NCI-H187 treated with DMSO at 0.1 percent for 48 hours (cell line): ENCODE data around the gene CALY.

Experiments
- DNase-seq: peaks from one replicate; lab custom pipeline; 2025; lab: John Stamatoyannopoulos, UW

The CALY gene

DNA sequence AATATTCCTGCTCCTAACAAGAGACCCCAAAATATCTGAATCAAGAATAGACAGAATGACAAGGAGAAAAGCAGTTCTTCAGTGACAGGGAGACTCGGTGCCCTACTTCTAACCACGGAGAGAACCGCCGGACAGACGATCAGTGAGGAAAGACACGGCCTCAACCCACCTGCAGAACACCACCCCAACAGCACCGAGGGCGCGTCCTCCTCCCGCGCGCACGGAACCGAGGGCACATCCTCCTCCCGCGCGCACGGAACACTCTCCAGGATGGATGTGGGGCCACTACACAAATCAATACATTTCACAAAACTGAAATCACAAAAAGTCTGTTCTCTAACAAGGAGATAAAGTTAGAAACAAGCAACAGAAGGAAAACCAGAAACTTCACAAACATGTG, 50.3 kb downstream of the CALY start:
- no peak for DNase-seq

GRCh38 chr10:133285217-133285616, 51.5 kb downstream of the CALY start:
- no peak for DNase-seq

DNA sequence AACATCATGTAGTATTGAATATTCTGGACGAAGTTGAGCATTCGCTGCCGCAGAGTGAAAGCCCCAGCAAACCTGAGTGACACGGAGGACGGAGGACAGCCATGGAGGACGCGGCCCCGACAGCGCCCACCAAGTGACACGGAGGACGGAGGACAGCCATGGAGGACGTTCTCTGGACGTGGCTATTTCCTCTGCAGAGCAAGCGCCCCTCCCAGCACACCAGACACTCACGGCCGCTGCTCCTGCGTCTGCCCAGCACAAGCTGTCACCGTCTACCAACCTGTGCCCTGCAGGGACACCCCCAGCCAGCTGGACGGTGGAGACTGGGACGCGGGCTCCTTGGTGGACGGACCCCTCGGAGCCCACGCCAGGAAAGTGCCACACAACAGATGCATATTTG, 52.8 kb downstream of the CALY start:
- DNase-seq = no peak

DNA sequence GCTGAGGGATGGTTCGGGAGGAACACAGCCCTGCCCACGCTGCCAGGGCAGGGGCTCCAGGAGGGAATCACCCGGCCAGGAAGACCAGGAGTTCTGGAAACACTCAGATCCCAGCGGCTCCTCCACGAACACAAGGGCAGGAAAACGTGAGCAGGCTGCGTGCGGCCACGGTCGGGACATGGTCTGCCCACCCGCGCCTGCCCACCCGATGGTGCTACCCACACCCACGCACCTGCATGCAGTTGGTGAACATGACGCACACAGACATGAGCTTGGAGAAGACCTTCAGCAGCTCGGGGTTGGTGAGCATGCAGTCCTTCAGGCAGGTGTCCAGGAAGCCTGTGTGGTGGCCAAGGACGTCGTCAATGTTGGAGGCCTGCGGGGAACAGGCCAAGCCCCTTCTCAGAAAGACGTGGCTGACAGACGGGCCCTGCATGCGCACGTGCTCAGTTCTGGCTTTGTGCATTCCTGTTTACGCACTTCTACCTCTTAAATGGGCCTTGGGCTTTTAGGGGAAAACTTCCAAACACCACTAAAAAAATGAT, 53.8 kb downstream of the CALY start:
- DNase-seq = no peak

DNA sequence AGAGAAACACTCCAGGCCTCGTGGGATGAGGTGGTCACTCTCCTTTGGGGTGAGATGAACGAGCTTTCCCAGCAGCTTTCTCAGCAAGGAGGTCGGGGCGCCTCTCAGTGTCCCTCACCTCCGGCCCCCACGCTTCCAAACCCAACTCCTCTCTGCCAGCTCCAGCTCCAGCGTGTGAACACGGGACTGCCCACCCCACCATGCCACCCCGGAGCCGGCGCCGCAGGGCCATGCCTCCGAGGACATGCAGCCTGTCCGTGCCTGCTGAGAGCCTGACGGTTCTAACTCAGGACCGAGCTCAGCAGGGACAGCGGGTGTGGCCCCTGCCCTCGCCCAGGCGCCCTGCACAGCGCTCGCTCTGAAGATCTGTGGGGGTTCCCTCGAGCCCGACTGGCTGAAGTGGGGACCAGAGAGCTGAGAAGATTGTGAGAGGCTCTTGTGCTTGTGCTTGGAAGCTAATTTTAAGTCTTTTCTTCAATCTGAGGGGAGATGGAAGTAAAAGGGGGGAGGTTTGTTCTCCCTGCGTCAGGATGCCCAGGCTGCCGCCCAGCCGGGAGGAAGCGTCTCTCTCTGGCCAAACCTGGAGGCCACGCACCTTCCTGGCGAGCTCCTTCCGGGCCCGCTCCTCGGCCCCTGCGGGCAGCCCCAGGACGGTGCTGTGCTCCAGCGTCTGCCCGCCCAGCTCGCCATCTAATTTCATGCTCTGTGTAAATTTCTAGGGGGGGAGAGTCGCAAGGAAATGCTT, 54.9 kb downstream of the CALY start:
- DNase-seq = no peak

DNA sequence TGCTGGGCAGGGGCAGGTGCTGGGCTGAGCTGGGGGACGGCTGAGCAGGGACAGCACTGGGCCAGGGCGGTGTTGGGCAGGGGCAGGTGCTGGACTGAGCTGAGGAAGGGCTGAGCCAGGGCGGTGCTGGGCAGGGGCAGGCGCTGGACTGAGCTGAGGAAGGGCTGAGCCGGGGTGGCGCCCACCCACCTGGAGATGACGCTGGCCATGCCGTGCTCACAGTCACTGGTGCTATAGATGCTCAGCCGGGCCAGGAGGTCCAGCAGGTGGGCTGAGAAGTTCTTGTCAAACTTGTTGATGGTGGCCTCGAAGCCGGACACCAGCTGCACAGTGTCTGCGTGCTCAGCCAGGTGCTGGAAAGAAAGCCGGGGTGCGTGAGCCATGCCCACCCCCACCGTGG, 55.6 kb downstream of the CALY start:
- DNase-seq = no peak

DNA sequence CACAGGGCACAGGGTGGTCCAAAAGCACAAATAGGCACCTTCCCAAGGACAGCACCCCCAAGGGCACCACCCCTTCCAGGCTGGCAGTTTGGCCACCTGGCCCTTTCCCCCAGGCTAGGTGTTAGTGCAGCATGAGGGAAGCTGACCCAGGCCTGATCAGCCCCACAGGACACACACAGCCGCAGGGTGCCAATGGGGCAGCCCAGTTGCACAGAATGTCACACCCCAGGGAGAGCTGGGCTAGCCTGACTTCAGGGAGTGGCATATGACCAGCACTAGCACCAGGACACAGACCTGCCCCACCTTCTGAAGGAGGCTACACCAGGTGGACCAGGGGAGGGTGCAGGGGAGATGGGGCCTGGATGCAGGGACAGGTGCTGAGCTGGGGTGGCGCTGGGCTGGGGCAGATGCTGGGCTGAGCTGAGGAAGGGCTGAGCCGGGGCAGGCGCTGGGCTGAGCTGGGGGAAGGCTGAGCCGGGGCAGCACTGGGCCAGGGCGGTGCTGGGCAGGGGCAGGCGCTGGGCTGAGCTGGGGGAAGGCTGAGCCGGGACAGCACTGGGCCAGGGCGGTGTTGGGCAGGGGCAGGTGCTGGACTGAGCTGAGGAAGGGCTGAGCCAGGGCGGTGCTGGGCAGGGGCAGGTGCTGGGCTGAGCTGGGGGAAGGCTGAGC, 56.2 kb downstream of the CALY start:
- DNase-seq = no peak

- DNase-seq = no peak
Measured at GRCh38 chr10:133279326-133280226, 57.1 kb downstream of the CALY start.

DNA sequence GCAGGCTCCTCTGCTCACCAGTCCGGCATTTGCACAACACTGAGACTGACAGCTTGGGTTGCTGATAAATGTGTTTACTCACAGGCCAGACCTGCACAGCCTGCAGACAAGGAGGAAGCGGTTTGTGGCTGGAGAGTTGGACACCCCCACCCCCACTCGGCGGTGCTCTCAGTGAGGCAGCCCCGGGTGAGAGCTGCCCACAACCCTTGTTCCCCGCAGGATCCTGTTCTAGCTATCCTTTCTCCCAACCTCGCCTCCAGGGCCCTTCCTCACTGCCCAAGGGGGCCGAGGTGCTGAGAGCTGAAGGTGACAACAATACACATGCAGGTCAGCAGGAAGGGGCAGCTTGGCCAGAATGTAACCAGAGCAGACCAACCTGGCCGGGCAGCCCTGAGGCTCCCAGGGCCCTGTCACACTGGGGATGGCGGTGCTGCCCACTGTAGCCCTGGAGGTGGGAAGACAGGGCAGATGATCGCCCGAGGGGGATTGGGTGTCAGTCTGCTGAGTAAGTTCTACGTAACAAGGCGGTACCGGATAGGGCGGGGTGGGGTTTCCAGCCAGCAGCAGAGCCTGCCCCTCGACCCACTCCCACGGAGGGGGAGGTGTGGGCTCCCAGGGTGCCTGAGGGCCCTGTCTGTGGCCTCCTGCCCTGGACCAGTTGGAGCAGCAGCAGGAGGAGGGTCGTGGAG, 58.0 kb downstream of the CALY start:
- no peak for DNase-seq

DNA sequence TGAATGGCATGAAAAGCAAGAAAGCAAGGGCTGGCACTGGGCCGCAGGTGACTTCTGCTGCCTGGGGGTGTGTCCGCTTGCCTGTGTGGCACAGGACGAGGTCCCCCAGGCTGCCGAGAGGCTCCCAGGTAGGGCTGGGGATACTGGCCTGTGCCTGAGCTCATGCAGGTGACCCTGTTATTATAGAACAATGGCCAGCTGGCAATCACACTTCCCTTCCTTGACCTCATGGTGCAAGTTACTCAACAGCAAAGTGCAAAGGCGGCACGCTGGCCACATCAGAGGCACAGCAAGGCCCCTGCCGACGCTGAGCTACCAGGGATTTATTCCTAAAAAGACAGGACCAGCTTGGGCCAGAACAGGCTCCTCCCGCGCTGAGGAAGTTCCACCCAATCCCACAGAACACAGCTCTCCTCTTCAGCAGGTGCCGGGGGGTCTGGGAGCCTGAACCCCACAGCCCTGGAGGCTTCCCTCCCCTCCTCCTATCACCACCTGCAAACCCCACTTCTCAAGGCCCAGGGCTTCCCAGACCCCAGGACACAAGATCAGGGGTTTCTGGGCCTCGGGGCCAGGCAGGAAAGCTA, 58.6 kb downstream of the CALY start:
- DNase-seq = no peak

GRCh38 chr10:133277277-133277992, 59.3 kb downstream of the CALY start:
- DNase-seq = no peak

DNA sequence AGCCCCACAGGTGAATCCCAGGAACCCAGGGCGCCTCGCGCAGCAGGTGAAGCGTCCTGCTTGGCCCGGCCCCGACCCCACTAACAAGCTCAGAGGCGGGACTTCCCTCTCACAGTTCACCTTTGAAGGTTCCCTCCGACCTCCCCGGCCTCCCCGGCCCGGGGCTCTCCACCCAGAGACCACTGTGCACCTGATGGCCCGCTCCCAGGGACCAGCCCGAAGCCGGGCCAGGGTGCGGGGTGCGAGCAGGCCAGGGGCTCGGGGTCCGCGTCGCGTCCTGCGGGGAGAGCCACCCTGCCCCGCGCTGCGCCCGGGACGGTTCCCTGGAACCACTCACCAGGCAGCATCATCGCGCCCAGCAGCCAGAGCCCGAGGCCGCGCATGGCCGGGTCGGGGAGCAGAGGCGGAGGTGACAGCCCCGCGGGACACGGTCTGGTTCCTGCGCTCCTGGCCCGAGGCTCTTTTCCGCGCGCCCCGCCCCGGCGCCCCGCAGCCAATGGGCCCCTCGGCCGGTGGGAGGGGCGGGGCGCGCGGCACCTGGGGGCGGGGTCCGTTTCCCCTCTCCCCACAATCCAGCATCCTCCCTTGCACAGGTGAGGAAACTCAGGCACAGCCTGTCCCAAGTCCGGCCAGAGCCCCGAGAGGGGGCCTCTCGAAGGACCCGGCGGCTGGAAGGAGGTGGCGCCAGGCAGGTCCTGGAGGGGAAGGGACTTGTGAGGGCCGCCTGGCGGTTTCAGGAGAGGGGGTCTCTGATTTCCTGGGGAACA, 60.1 kb downstream of the CALY start, which contains the start of gene ADAM8:
ADAM8 (minus strand) TSS at position 434 of the 767 bp plus-strand sequence; CDS start at position 383, 51 bp downstream.
- no peak for DNase-seq

DNA sequence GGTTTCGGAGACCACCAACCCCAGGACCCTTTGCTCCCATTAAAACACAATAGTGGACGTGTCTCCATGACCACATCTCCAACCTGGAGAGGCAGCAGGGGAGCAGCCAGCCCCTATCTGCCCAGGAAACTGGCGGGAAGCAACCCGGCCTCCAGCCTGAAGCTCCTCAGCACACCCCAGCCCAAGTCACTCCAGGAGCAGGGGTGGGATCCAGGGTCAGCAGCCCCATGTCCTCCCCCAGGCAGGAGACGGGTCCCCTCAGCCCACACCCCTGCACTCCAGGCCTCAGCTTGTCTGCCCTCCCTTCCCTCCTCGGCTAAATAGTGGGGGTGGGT, 60.6 kb downstream of the CALY start:
- no peak for DNase-seq

GRCh38 chr10:133275684-133276092, 61.0 kb downstream of the CALY start:
- DNase-seq = no peak

GRCh38 chr10:133274751-133275683, 61.7 kb downstream of the CALY start:
- no peak for DNase-seq
